GM19238 (cell line): Measurements from ENCODE around the gene PDE11A.
"Not testable (repeated sequence)": the region's sequence is repeated elsewhere in the genome, so short reads cannot be mapped to it uniquely, and the experiment has no call there.

Experiments
- DNase-seq: peaks from one replicate; pipeline ENCODE4 v3.0.0; 2011; ENCODE audit warnings: low spot score; ENCODE audit not compliant: insufficient read length

Gene PDE11A

DNA sequence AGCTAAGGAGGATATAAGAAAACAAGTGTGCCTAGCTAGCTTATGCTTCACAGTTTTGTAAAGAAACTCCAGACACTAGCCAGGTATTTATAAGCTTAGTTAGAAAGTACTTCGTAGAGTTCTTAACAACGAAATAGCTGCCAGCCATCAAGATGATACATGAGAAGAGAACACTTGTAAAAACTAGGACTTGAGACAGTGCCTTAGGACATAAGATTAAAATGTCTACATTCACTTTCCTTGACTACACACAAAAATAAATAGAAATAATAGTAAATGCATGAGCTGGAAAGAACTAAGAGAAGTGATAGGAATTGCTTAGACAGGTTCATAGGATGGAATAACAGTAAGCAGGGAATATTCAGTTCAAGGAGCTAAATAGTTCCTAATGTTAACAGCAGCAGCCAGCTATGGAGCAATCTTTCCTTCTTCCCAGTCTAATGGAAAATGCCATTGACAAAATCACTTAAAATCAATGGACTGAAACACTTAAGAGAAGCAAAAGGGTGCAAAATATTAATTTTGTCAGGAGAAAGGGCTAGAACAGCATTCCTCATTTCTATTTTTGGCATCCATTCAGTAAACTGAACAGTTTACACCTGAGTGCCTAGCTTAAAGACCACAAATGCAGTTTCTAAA, 186.6 kb downstream of the PDE11A start:
- DNase-seq = no peak

- no peak for DNase-seq
These were observed 189.4 kb downstream of the PDE11A start for GRCh38 chr2:177883177-177883576.

DNA sequence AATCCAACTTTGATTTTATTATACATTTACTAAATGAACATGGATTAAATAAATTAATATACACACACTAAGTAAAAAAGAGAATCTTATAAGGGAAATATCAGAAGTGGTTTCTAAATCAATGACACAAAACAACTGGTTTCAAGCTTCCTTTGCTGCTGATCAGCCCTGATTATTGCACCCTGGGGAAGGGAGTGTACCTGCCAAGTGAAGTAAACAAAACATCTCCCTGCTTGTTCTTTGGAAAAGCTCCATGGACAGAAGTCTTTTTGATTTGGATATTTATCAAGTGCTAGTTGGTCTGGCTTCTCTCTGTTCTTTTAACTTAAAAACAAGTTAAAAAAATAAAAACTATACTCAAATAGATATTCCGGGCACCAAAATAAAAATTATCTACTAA, 190.1 kb downstream of the PDE11A start:
- no peak for DNase-seq

GRCh38 chr2:177881921-177882320, 190.7 kb downstream of the PDE11A start:
- DNase-seq = no peak

DNA sequence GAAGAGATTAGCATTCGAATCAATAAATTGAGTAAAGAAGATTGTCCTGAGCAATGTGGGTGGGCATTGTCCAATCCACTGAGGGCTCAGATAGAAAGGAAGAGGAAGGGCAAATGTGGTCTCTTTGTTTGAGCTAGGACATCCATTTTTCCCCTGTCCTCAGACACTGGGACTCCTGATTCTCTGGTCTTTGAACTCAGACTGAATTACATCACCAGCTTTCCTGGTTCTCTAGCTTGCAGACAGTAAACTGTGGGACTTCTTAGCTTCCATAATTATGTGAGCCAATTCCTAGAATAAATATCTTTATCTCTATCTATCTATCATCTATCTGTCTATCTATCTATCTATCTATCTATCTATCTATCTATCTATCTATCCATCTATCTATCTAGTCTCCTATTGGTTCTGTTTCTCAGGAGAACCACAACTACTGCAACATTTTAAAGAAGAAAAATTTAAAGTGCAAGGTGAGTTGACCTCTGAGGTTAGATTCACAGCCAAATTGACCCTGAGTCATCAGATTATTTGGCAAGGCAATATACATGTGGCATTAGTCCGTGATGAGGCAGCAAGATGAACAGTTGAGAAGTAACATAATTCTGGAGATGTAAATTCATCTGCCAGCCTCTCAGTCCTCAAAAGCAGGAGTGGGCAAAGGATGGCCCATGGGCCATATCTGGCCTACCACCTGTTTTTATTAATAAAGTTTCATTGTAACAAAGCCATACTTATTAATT, 191.4 kb downstream of the PDE11A start:
- no peak for DNase-seq

GRCh38 chr2:177880285-177880684, 192.3 kb downstream of the PDE11A start:
- no peak for DNase-seq

- no peak for DNase-seq
These were observed 195.6 kb downstream of the PDE11A start for GRCh38 chr2:177876950-177877349.

- DNase-seq = no peak
These were observed 197.9 kb downstream of the PDE11A start for GRCh38 chr2:177874686-177875085.

GRCh38 chr2:177873915-177874314, 198.7 kb downstream of the PDE11A start:
- DNase-seq = no peak

- no peak for DNase-seq
These were observed 200.3 kb downstream of the PDE11A start for GRCh38 chr2:177872286-177872685.

DNA sequence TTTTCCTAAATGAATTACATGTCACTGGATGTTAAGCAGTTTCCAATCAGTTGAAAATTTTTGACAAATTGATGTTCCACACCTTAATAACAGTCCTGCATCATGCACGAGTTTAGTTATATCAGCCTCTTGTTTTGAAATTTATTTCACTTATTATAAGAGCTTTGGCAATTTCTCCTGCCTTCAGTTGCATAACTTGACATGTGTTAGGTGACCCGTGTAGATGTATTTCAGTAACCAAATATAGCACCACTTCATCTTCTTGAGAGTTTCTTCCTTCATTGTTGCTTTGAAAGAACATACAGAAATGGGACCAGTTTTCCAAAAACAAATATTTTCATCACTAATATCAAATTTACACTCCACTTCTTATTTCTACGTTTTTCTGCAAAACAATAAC, 202.7 kb downstream of the PDE11A start:
- no peak for DNase-seq

DNA sequence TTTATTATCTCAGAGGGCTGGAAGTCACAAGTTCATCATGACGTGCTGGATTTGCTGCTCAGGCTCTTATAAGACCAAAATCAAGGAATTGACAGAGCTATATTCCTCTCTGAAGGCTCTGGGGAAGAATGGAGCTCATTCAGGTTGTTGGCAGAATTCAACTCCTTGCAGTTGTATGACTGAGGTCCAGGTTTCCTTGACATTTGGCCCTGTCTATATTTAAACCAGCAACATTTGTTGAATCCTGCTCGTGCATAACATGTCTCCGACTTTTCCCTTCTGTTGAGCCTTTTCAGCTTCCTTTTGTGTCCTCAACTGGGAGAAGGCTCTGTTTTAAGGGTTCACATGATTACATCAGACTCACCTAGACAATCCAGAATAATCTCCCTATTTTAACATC, 203.4 kb downstream of the PDE11A start:
- DNase-seq = no peak

- no peak for DNase-seq
These were observed 203.8 kb downstream of the PDE11A start for GRCh38 chr2:177868806-177869205.

DNA sequence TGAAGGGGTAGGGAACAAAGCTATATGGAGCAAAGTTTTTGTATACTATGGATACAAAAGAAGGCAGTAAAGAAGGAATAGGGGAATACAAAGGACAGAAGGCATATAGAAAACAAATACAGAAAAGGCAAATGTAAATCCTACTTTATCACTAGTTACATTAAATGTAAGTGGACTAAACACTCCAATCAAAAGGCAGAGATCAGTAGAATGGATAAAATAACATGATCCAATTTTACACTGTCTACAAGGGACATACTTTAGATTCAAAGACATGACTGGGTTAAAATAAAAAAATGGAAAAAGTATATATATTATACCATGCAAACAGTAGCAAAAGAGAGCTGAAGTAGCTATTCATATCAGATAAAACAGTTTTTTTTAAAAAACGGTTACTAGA, 215.0 kb downstream of the PDE11A start:
- no peak for DNase-seq

DNA sequence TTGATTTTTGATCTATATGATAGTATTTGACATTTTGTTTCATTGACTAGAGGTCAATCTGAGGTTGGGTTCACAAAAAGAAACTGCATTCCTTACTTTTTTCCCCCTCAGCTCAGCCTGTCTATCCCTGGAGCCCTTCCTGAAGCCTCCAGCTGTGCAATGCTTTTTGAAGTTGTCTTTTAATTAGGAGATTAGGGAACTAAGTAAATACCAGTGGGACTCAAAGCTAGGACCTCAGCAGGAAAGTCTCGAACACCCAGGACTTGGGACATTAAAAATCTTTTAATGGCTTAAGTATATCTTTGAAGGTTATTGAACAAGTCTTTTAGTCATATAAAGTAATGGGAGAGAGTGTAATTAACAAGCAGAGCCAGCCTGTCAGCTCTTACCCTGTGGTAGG, 220.2 kb downstream of the PDE11A start:
- DNase-seq = no peak

DNA sequence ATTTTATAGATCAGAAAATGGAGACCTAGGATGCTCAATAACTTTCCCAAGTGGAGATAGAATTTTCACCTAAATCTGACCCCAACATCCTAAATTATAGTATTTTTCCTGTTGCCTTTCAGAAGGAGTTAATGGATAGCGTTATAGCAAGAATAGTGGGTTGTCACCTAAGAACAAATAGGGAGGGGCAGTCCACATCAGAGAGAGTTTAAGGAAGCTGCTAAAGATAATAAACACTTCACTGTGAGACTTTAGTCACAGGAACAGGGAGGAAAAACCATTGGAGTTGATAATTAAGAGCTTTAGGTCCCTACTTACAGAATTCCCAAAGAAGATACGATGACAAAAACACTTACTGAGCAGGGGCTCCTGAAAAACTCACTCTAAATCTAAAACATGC, 229.4 kb downstream of the PDE11A start:
- no peak for DNase-seq

- no peak for DNase-seq
These were observed 230.3 kb downstream of the PDE11A start for GRCh38 chr2:177842243-177842642.

DNA sequence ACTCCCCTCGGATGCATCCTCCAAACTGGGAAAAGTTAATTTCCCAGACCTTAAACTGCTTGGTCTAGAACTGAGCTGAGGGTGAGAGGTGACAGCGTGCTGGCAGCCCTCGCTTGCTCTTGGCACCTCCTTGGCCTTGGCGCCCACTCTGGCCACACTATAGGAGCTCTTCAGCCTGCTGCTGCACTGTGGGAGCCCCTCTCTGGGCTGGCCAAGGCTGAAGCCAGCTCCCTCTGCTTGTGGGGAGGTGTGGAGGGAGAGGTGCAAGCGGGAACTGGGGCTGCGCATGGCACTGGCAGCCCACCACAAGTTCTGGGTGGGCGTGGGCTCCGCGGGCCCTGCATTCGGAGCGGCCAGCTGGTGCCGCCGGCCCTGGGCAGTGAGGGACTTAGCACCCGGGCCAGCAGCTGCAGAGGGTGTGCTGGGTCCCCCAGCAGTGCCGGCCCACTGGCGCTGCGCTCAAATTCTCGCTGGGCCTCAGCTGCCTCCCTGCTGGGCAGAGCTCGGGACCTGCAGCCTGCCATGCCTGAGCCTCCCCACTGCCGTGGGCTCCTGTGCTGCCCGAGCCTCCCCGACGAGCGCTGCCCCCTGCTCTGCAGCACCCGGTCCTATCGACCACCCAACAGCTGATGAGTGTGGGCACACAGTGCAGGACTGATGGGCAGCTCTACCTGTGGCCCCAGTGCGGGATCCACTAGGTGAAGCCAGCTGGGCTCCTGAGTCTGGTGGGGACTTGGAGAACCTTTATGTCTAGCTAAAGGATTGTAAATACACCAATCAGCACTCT, 237.0 kb downstream of the PDE11A start:
- not testable (repeated sequence) for DNase-seq

DNA sequence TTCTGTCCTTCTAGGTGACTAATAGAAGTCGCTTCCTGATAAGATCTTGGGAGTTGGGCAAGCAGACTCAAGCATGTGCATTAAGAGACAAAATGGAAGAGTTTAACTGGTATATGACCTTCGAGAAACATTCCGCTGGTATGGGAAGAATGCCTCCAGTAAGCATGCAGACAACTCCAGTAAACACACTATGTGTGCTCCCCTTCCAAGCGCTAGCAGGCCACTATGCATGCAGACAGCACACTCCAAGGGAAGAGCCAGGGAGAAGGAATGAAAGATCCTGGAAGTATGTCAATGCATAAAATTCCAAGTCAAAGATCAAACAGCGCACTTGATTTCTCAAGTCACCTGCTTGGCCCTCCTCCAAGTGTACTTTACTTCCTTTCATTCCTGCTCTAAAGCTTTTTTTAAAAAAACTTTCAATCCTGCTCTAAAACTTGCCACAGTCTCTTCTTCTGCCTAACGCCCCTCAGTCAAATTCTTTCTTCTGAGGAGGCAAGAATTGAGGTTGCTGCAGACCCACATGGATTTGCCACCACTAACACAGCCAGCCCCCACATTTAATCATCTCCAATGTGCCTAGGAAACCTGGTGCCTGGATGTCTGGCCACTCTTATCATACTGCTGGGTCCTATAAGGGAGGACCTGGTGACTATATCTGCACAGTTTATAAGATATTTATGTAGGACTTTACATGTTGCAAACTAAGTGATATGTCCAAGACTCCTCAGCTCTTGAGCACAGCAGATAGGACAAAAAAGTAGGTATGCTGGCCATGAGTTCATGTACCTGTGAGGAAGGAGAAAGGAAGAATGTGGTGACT, 239.8 kb downstream of the PDE11A start:
- no peak for DNase-seq

DNA sequence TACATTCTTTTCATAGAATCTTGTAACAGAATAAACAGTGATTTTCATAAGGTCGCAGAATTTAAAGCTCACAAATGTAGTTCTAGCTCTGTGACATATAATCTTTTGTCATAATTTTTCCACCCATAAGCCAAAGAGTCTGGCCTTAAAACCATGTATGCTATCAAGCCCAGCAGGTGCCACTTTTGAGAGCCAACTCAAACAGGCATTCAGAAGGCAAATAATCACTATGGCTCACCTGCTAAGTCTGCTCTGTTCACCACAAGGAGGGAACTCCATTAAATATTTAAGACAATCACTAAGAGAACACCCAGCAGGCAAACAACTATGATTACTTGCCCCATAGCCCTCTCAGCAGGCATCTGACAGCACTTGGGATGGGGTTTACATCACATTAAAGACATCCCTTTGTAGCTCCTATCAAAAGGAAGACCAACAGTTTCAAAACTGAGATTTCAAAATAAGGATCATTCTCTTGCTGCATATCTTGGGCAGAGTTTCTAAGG, 241.6 kb downstream of the PDE11A start:
- no peak for DNase-seq

GRCh38 chr2:177828557-177828956, 244.0 kb downstream of the PDE11A start:
- DNase-seq = no peak
